HAP-1 (cell line): ENCODE results near the gene C11orf86.
A peak's percentile ranks its signal among the peaks of the same experiment; 100 is the strongest.
"Not testable (repeated sequence)": the region's sequence is repeated elsewhere in the genome, so short reads cannot be mapped to it uniquely, and the experiment has no call there.

Experiments used
- DNase-seq, 2 experiments: peaks; one replicate each; pipeline ENCODE4 v3.0.0-alpha.2; 2016 to 2020; ENCODE audit warnings: low spot score in 2 of 2
- H3K27me3 ChIP-seq: fragments of 250-450 bp; sonication (Bioruptor Pico); 2 replicates; pipeline ENCODE4 v1.5.1; 2020; ENCODE audit warnings: low read depth, mild to moderate bottlenecking, moderate library complexity
- H3K36me3 ChIP-seq: fragments of 250-450 bp; sonication (Bioruptor Pico); replicated peaks from 2 replicates; pipeline ENCODE4 v1.5.1; 2020; ENCODE audit warnings: mild to moderate bottlenecking
- H3K4me1 ChIP-seq: fragments of 250-450 bp; sonication (Bioruptor Pico); 2 replicates; pipeline ENCODE4 v1.5.1; 2020; ENCODE audit warnings: mild to moderate bottlenecking
- H3K4me3 ChIP-seq: fragments of 250-450 bp; sonication (Bioruptor Pico); 2 replicates; pipeline ENCODE4 v1.5.1; 2020; ENCODE audit warnings: mild to moderate bottlenecking, moderate library complexity
- H3K9me3 ChIP-seq: fragments of 250-450 bp; sonication (Bioruptor Pico); 2 replicates; pipeline ENCODE4 v1.5.1; 2020; ENCODE audit warnings: mild to moderate bottlenecking, moderate library complexity
- in situ Hi-C: fragments of 300-500 bp; cut with MboI; formaldehyde crosslinking; loops from 3 replicates; pipeline ENCODE4 v1.14.3; 2020; ENCODE audit warnings: low sequenced_read_pairs, inconsistent platforms, mixed read lengths

C11orf86 gene

DNA sequence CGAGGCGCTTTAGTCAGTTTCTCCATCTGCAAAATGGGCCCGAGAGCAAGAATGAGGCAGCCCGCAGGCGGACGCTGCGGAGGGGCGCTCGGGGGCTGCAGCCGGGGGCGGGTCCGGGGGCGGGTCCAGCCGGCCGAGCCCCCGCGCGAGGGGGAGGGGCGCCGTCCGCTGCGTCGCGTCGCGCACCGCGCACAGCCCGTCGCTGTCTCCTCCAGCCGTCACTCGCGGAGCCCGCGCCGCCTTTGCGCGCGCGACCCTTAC lies 17.2 kb upstream of the C11orf86 start:
- H3K4me1 ChIP-seq: peaks cover 14% of the 10 kb centered on the region
- no peaks in the 10 kb centered on the region for H3K36me3 ChIP-seq
- H3K27me3 ChIP-seq: no peaks in the 10 kb centered on the region
- no peak for DNase-seq
- H3K9me3 ChIP-seq: no peaks in the 10 kb centered on the region
- H3K4me3 ChIP-seq: peak overlapping the region; percentile 60
- in situ Hi-C loops: no loop called here

DNA sequence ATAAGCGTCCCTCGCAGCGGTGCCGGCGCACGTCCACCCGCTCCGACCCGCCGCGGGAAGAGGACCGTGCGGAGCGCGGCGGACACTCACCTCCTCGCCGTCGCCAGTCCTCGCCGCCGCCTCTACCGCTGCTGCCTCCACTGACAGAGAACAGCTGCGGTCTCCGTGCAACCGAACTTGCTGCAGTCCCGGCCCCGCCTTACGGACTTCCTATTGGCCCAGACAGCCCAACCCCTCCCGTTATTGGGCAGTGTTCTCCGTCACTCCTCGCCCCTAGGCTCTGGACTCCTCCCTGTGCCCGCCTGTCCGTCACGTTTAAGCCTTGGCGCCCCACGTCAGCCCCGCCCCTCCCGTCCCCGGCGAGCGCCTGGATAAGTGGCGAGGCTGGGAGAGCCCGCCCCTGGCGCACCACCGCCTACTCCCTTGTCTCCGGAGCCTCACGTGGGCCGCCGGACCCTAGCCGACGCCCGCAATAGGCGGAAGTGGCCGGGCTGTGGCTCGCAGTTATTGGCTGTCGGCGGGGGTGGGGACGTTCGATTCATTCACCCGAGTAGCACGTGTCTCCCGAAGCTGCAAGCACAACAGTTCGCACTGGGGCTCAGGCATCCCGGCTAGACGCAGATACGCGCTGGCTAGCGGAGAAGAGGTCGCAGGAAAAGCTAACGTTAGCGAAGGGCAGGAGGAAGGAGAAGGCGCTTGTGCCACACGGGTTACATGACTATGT lies 16.7 kb upstream of the C11orf86 start, which contains the start of gene PC:
Gene PC, minus strand, starts transcription at position 152 of the 724 bp plus-strand sequence. CDS start 86,224 bp downstream, outside the sequence.
- in situ Hi-C loops: no loop called here
- H3K27me3 ChIP-seq: no peaks in the 10 kb centered on the region
- H3K4me3 ChIP-seq: peak within 1 kb of the TSS; percentile 60
- no peaks in the 10 kb centered on the region for H3K36me3 ChIP-seq
- peak; percentile 100 for DNase-seq
- peaks cover 14% of the 10 kb centered on the region for H3K4me1 ChIP-seq
- H3K9me3 ChIP-seq: no peaks in the 10 kb centered on the region

DNA sequence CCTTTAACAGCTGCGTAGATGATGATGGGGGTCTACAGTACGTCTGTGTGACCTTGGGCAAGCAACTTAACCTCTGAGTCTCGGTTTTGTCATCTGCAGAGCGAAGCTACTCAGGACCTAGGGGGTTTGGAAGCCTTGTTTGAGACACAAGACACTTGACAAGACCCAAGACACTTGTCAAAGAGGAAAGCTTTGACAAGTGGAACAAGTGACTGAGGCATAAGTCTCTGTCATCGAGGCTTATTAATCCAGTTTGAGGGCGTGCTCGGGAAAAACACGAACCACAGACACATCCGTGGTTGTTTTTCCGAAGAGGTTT lies 16.2 kb upstream of the C11orf86 start:
- H3K4me1 ChIP-seq: peaks cover 14% of the 10 kb centered on the region
- no peak for DNase-seq
- no peaks in the 10 kb centered on the region for H3K27me3 ChIP-seq
- in situ Hi-C loops: no loop called here
- H3K4me3 ChIP-seq: no peak overlapping the region; the same call in 1 of the 2 replicates
- no peaks in the 10 kb centered on the region for H3K9me3 ChIP-seq
- no peaks in the 10 kb centered on the region for H3K36me3 ChIP-seq

DNA sequence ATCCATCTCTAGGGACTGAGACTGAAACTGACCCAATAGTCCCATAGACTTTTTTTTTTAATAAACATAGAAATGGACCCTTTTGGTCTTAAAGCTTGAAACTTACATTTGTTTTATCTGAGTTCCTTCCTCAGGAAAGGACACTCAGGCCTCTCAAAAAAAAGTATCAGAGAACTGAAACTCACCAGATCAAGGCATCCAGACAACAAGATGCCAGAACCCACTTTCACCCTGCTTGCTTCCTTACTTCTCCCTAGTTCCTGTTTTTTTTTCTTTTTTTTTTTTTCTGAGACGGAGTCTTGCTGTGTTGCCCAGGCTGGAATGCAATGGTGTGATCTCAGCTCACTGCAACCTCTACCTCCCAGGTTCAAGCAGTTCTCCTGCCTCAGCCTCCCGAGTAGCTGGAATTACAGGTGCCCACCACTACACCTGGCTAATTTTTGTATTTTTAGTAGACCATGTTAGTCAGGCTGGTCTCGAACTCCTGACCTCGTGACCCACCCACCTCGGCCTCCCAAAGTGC lies 13.4 kb upstream of the C11orf86 start:
- H3K9me3 ChIP-seq: not testable (repeated sequence)

DNA sequence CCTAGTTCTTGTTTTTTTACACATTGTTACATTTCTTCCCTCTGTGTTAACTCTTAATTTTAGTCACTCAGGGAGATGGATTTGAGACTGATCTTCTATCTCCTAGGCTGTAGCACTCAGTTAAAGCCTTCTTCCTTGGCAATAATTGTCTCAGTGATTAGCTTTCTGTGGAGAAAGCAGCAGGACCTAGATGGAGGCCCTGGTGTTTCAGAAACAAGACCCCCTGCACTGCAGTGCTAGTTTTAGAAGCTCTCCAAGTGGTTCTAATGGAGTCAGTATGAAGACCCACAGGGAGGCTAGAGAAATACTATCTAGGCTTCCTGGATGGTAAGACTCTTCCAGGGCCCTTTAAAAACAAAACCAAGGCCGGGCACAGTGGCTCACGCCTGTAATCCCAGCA lies 12.9 kb upstream of the C11orf86 start:
- DNase-seq: no peak
- H3K9me3 ChIP-seq: no peaks in the 10 kb centered on the region
- H3K4me3 ChIP-seq: no peak overlapping the region
- in situ Hi-C loops: no loop called here
- H3K27me3 ChIP-seq: no peaks in the 10 kb centered on the region
- no peaks in the 10 kb centered on the region for H3K36me3 ChIP-seq
- peaks cover 13% of the 10 kb centered on the region for H3K4me1 ChIP-seq

More for the DNA sequence above, 13.4 kb upstream of the C11orf86 start:
- H3K36me3 ChIP-seq, H3K4me3 ChIP-seq, in situ Hi-C loops, DNase-seq, H3K27me3 ChIP-seq: not testable (repeated sequence)
- peaks cover 14% of the 10 kb centered on the region for H3K4me1 ChIP-seq

DNA sequence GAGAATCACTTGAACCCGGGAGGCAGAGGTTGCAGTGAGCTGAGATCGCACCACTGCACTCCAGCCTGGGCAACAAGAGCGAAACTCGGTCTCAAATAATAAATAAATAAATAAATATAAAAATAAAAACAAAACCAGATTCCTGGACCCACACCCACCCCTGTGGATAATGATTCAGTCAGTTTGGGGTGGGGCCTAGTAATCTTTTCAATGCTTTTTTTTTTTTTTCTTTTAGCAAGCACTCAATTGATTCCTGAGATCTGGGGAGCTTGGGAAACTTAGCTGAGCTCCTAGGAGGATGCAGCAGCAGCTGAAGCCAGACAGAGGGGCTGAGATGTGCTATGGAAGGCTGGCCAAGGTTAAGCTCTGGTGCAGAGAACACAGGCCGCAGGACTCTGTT lies 12.3 kb upstream of the C11orf86 start:
- H3K4me1 ChIP-seq: peaks cover 8% of the 10 kb centered on the region
- DNase-seq: no peak
- no peaks in the 10 kb centered on the region for H3K27me3 ChIP-seq
- no peaks in the 10 kb centered on the region for H3K9me3 ChIP-seq
- H3K36me3 ChIP-seq: no peaks in the 10 kb centered on the region
- H3K4me3 ChIP-seq: no peak overlapping the region
- in situ Hi-C loops: no loop called here

DNA sequence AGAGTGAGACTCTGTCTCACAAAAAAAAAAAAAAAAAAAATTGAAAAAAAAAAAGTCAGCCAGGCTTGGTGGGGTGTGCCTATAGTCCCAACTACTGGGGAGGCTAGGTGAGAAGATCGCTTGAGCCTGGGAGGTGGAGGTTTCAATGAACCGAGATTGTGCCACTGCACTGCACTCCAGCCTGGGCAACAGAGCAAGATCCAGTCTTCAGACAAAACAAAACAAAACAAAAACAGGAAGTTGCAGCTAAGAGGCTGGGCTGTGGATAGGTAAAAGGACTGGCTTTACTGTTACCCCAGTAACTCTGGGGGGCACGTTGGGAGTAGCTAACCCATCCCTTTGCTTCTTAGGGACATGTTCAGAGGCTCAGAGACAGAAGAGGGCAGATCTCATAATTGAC lies 10.6 kb upstream of the C11orf86 start:
- Histone ChIP-seq H3K4me3 (no peak overlapping the region), H3K36me3 (no peaks in the 10 kb centered on the region), H3K27me3 (no peaks in the 10 kb centered on the region), H3K9me3 (no peaks in the 10 kb centered on the region), H3K4me1 (no peaks in the 10 kb centered on the region)
- no peak for DNase-seq
- in situ Hi-C loops: no loop called here

DNA sequence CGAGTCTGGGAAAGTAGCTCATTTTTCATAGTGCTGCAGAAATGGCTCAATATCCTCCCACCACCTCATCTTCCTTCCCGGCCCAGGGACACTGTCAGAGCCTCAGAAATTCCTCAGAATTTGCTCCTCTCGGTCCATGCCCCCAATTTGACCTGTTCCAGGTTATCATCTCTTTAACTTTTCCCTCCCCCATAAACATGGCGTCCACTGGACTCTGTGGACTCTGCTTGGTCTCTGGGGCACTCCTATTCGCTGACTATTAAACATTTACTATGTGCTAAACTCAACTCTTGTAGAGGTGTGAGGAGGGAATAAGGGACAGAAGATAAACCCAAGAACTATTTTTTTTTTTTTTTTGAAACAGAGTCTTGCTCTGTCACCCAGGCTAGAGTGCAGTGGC lies 8.8 kb upstream of the C11orf86 start:
- no peaks in the 10 kb centered on the region for H3K9me3 ChIP-seq
- no peak for DNase-seq
- no peaks in the 10 kb centered on the region for H3K27me3 ChIP-seq
- no peaks in the 10 kb centered on the region for H3K4me1 ChIP-seq
- no peak overlapping the region for H3K4me3 ChIP-seq
- in situ Hi-C loops: no loop called here
- H3K36me3 ChIP-seq: no peaks in the 10 kb centered on the region

DNA sequence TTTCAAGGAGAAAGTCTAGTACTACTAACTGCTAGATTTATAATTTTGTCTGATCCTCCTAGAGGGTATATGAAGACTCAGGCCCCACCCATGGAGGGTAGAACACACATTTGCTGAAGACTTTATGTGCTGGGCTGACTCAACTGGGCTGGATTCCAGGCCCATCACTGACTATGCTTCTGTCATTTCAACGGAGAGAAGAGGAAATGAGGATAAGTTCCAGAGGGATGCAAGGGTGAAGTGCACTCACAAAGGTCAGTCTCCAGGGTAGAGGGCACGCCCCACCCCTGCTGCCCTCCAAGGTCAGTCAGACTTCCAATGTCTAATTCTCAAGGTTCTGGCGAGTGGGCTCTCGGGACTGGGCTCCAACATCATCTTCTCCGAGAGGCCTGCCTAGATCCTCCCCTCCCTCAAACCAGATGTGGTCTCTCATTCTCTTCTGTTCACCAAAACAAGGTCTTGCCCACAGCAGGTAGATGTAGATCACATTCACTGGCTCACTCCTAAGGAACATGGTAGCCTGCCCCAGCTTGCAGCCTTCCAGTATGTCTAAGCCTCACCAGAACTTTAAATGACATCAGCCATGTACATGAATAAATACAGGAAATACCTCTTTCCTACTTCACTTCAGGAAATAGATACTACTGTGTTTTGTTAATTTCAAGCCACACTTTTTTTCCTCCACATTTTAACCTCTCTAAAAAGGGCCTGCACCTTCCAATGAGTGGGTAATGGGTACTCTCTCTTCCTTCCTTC lies 7.3 kb upstream of the C11orf86 start:
- no peak for DNase-seq
- H3K4me3 ChIP-seq: no peak overlapping the region
- H3K4me1 ChIP-seq: no peaks in the 10 kb centered on the region
- no peaks in the 10 kb centered on the region for H3K9me3 ChIP-seq
- no peaks in the 10 kb centered on the region for H3K27me3 ChIP-seq
- in situ Hi-C loops: no loop called here
- no peaks in the 10 kb centered on the region for H3K36me3 ChIP-seq

DNA sequence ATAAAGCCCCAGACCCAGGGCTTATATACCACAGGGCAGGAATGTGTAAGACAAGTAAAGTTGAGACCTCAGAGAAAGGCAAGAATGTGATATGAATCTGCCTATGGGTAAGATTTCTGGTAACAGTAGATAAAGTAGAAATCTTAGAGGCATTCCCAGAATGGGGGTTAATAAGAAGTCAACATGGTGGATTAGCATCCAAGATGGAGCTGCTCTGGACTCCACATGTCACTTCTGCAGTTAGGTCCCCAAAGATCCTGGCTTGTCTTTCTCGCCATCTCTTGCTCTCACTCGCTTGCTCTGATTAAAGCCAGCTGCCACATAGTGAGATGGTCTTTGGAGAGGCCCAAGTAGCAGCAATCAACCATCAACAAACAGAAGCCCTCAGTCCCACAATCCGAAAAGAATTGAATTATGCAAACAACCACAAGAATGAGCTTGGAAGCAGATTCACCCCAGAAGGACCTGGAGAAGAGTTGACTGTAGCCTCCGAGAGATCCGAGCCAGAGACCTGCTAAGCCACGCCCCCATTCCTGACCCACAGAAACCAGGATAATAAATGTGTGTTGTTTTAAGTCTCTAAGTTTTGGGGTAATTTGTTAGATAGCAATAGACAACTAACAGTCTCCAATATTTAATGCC lies 5.4 kb upstream of the C11orf86 start:
- Histone ChIP-seq H3K9me3 (no peaks in the 10 kb centered on the region), H3K4me1 (no peaks in the 10 kb centered on the region; the same call in 1 of the 2 replicates), H3K27me3 (no peaks in the 10 kb centered on the region), H3K36me3 (no peaks in the 10 kb centered on the region), H3K4me3 (no peak overlapping the region)
- DNase-seq: no peak
- in situ Hi-C loops: loop anchor here (10.0 kb wide), 1 partner anchor 275 kb away; no protein-coding TSS in a partner anchor

DNA sequence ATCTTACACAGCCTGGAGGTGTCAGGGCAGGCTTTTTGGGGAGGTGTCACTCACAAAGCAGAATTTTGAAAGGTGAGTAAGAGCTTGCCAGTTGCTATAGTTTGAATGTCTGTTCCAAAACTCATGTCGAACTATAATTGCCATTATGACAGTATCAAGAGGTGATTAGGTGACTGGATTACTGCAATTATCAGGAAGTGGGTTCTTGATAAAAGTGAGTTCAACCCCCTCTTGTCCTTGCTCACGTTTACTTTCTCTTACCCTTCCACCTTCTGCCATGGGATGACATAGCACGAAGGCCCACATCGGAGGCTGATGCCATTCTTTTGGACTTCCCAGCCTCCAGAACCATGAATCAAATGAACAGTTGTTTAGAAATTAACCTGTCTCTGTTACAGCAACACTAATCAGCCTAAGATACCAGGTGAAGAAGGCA lies 4.7 kb upstream of the C11orf86 start:
- H3K4me3 ChIP-seq: no peak overlapping the region
- no peaks in the 10 kb centered on the region; the same call in 1 of the 2 replicates for H3K4me1 ChIP-seq
- H3K27me3 ChIP-seq: no peaks in the 10 kb centered on the region
- no peaks in the 10 kb centered on the region for H3K9me3 ChIP-seq
- no peaks in the 10 kb centered on the region for H3K36me3 ChIP-seq
- in situ Hi-C loops: loop anchor here (10.0 kb wide), 1 partner anchor 276 kb away; no protein-coding TSS in a partner anchor
- no peak for DNase-seq

DNA sequence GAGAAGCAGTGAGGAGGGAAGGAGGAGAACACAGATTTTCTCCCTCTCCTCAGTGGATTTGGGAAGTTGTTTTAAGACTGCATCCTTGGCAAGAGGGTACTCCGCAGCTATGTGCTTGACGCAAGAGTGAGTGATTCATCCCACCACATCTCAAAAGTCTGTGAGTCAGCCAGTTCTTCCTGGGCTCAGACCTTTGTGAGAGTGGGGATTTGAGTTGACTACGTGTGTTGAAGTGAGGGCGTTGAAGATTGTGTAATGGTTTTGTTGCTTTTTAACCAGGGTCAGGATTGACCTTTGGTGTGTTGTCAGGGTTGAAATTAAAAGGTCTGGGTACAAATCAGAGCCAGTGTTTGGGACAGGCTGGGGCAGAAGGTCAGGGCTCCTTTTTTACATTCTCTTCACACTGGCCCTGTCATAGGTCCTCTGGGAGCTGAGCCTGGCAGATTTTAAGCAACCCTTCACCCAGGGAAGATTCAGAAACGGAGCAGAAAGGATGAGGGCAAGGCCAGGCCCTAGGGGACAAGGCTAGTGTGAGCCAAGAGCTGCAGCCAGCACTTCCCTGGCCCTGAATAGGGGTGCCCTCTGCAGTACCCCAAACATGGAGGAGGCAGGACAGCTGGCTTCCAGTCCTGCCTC lies 4.2 kb upstream of the C11orf86 start:
- in situ Hi-C loops: loop anchor here (10.0 kb wide), 1 partner anchor 276 kb away; no protein-coding TSS in a partner anchor

DNA sequence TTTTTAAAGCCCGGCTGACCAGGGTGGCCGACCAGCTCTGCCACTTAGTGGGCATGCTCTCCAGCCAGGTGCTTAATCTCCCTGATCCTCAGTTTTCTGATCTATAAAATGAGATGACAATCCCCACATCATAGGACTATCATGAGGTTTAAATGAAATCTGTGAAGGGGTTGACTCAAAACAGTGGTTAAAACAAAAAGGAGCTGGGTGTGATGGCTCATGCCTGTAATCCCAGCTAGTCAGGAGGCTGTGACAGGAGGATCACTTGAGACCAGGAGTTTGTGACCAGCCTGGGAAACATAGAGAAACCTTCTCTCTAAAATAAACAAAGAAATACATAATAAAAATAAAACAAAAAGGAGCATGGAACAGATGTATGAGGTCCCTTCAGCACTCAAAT lies 3.6 kb upstream of the C11orf86 start:
- no peak for DNase-seq
- Histone ChIP-seq H3K4me1 (no peaks in the 10 kb centered on the region; the same call in 1 of the 2 replicates), H3K27me3 (no peaks in the 10 kb centered on the region), H3K36me3 (no peaks in the 10 kb centered on the region), H3K9me3 (no peaks in the 10 kb centered on the region), H3K4me3 (no peak overlapping the region)
- in situ Hi-C loops: loop anchor here (10.0 kb wide), 1 partner anchor 277 kb away; no protein-coding TSS in a partner anchor

More for the DNA sequence above, 4.2 kb upstream of the C11orf86 start:
- H3K36me3 ChIP-seq: no peaks in the 10 kb centered on the region
- H3K4me1 ChIP-seq: no peaks in the 10 kb centered on the region; the same call in 1 of the 2 replicates
- H3K27me3 ChIP-seq: no peaks in the 10 kb centered on the region
- no peaks in the 10 kb centered on the region for H3K9me3 ChIP-seq
- DNase-seq: no peak
- no peak overlapping the region for H3K4me3 ChIP-seq
